NCI-H2081 (cell line): Measurements from ENCODE around the gene COL8A1.

ENCODE experiments used
- DNase-seq, 2 experiments: peaks; one replicate each; lab custom pipeline; 2025; lab: John Stamatoyannopoulos, UW

Gene COL8A1

DNA sequence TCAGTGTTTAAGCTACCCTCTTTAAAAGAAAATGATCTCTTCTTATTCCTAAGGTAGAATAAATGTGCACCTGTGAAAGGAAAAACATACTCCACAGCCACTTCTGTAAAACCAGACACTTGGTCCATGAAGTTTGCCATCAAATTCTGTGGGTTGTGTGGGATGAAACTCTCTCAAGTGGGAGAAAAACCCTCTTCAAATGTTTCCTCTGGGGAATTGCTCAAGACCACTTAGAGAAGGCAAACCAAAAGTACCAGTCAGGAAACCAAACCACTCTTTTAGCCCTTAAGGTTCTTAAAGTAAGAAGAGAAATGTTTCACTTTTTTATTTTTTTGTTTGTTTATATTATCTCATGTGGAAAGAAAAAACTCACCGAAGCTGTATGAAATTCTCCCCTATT is 1.2 kb downstream of the COL8A1 start:
- DNase-seq: no peak

DNA sequence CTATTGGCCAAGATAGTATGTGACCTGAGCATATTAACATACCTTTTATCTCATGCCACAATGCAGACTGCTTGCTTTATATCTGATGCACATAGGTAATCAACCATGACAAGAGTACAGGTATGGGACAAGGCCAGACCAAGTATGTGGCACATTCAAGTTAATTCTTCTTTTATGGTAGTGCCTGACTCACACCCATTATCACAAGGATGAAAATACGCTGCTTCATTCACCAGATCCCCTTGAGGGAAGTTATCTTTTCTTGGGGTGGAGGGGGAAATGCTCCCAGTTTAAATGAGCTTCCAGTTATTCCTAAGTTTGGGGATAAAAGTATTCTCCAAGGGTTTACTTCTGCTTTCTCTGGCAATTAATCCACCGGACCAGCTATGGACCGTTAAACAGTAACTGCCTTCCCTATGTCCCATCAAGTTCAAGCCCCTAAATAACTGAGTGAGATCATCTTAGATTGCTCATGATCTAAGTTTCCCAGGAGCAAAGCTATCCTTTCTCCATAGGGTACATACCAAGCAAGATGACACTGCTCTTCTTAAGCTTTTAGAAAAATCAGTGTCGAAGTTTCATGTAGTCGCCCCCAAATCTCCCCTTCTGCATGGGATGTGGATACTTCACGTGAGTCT is 1.9 kb downstream of the COL8A1 start:
- DNase-seq: no peak

DNA sequence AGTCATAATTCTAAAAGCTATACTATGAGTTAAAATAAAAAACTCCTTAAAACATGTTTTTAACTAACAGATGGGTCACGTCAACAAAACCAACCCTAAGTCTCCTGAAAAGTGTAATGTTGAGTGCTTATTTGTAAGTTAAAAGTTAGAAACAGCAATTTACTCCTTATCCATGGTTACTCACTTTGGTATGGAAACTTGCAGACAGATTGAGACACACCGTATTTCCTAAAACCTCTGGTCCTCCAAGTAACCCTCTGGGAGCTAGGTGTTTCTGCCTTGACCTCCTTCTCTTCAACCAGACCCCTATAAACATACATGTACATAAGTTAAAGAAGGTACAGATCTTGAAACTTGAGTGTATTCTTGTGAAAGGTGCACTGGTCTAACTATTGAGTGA is 3.1 kb downstream of the COL8A1 start:
- no peak for DNase-seq

DNA sequence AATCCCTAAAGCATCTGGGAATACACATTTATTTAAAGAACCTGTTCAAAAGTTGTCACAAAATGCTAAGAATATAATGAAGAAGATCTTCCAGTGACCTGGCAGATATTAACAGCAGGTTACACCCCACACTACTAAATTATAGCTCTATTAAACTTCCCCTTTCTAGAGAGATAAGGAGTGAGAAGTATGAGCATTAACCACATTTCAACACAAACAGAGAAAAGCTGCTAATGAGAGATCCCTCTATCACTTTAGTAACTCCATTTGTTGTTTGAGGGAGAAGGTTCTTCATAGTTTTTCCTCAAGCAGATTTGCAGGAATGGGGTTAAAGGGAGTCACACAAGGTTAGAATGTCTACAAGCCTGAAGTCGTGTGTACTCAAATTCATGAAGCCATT is 3.6 kb downstream of the COL8A1 start:
- DNase-seq: no peak

DNA sequence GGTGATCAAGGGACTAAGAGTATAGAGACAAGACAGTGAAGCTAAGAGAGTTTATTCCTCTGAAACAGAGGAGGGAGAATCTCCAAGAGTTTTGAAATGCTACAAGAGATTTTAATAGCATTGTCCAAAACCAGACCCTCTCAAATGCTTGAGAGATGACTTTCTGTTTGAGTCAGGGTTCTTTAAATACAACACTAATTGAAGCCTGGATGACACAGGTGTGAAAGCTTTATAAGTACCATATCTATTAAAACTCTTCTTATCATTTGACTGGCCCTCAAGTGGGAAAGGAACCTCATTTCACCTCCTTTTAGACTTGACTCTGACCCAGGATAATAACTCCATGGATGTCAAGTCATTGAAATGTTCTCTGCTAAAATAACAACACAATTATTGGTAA is 5.6 kb downstream of the COL8A1 start:
- DNase-seq: no peak

DNA sequence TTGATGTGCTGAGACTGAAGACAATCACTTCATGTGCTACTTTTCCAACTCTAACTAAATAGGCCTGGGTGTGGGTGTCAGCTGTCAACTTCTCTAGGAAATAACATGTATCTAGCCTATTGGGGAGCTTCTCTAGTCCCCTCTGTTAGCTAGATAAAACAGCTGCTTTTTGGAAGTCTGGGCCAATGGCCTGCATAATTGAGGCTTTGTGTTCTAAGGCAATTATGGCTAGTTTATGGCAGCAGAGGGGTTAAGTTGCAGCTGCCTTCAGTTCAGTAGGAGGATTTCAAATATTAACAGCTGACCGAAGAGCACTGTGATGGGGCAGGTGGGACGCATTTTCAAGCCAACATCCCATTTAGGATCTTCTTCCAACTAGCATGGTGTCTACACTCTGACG is 6.4 kb downstream of the COL8A1 start:
- DNase-seq: no peak

DNA sequence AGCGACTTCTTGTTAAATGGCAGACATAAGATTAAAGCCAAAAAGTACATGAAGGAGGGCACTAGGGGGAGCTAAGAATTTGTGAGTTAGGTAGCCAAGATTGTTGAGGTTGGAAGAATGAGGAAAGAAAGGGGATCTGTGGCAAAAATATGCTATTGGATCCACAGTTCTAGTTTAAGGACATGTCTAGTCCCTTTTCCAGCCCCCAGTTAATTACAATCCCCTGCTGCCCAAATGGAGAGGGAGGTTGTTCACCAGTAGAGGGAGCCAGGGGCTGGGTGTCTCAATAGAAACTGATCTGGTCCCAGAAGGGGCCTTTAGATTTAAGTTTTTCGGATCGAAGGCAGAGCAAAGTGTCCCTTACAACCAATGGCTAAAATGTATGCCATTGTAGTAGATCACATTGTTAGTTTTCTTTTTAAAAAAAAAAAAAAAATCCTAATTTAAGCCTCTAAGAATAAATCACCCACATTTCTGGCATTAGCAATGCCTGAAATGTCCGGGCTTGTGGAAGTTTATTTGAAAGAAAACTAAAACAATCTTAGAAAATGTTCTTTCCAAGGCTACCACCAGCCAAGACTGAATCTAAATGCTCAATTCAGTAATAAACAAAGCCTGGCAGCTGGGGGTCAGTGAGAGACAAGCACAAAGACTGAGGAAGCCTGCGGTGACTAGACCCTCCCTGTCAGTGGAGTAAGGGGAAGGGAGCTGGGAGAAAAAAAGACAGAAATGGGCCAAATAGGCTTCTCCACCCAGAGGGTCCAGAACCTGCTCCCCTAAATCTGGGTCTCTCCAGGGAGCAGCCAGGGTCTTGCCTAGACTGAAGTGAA is 7.1 kb downstream of the COL8A1 start:
- peak in 1 of 2 experiments; percentile 4 for DNase-seq

DNA sequence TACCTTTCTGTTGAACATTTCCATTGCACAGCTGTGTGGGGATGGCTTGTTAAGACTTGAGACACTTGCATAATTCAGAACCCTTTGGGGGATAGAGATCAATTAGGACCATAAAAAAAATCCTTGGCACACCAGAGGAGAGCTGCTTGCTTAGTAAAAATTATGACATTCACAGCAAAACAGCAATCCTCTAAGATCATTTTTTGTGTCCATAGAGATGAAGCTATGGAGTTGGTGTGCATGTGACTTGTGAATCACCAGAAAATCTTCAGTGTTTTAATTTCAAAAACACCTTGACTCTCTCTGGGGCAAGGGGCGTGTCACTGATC is 7.7 kb downstream of the COL8A1 start:
- no peak for DNase-seq

DNA sequence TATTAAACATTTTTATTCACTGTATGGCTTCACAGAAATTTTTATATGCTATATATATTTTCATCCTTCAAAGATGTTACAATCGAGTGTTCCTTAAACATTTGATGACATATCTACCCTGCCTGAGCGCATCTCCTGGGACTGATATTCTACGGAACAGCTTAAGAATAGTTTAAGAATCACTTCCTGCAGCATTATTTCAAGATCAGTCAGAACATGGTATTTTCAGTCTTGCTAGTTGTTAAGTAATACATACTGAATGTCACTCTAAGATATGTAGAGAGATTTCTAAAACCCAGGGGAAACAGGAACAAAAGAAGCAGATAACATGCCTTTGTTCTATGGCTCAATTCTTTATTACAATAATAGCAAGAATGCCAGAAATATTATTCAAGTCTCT is 8.7 kb downstream of the COL8A1 start:
- no peak for DNase-seq

DNA sequence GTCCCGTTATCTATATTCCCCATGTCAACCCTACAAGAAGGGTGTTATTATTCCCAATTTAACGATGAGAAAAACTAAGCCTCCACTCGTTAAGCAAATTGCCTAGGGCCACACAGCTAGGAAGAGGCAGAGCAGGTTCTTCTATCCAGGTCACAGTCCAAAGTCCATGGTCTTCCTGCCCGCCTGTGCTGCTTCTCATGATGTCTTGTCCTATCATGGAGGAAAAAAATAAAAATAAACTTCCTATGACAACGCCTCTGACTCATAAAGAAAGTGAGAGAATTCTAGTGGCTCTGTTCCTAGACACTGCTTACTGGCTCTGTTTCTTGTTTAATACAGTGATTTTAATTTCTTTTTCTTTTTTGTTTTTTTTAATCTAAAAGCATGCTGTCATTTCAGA is 9.7 kb downstream of the COL8A1 start:
- no peak for DNase-seq

DNA sequence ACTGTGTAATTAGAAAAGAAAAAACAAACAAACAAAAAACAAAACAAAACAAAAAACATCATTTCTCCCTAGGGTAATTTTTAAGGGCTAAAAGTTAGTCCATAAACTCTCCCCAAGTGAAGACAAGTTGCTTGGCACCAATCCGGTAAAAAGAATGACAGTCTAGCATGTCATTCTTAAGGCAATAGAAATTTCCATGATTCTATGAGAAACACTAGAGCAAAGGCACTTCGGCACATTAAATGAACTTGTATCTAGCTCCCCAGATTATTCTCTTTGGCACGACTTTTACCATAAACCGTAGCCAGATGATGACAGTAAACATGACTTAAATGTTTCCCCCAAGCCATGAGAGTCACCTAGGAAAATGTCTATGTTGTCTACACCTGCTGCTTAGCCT is 10.1 kb downstream of the COL8A1 start:
- no peak for DNase-seq

DNA sequence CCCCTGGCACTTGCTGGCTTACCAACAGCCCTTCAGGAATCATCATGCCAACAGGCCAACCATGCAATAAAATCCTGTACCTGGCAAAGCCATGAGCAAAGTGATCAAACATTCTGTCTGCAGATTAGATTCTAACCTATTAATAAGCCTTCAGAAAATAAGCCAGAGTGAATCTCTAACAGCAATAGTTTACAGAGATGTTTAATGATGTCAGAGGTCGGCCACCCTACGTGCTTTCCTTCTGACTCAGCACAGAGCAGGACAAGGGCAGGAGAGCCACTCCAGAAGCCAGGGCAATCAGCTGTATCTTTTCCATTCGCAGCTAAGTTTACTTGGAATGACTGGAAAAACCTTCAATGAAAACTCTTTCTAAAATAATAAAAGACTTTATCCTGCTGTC is 13.1 kb downstream of the COL8A1 start:
- DNase-seq: no peak

DNA sequence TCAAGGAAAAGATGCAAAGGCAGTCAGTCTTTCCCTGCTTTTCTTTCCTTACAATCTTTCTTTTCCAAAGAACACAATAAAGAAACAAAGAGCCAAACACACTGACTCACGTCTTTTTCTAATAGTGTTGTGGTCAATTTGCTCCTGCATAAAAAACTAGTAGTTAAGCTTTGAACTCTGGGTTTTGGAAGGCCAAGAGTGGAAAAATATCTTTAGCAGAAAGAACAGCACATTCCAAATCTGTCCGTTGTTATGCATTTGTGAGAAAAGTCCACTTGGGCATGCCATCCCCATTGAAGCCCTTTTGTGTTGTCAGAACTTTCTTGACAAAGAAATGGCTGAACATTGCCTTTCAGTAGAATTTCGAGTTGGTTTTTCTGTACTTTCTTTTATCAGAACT is 18.2 kb downstream of the COL8A1 start:
- no peak for DNase-seq

DNA sequence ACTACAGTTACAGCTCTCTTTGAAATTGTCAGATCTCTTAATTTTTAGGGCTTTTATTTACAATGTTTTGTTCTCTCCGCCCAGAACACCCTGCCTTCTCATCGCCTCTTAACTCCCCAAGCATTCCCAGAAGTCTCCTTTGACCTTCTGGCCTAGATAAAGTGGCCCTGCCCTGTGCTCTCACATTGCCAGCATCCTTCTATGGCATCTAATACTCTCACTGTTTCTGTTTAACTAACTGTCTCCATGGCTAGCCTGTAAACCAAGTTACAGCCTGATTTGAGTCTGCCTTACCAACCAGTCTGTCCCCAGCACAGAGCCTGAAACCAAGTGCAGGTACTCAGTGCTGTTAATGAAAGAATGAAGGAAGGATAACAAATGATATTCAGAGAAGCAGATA is 19.9 kb downstream of the COL8A1 start:
- DNase-seq: no peak

DNA sequence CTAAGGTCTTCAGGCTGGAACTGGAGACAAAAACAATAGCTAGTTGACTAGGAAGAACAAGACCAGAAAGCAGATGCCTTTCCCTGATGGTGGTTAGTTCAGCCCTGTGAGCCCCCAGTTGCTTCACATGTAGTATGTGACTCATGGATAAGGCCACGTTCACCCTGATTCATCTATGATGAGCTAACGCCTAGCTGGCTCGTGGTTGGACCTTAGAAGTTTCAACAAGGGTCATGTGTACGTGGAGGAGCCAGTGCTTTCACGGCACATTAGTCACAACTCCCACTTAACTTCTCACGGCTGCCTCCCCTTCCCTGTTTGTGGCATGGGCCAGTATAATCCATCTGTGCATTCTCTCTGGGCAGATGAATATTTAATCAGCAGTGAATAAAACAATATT is 20.6 kb downstream of the COL8A1 start:
- no peak for DNase-seq

DNA sequence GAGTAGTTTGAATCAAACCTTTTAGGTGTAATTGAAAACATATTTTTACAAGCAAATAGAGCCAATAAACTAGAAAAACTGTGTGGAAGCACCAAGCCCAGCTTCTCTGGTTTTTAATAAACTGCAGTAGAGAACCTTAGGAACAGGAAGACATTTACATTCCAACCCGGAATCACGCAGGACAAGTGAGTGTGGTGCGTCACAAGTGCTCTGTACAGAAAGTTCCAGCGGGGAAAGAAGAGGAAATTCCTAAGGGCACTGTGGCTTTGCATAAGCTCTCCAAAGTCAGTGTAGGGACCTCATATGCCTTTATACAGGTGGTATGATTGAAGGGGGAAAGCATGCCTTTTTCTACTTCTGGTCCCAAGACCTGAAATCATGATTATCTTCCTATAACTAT is 21.6 kb downstream of the COL8A1 start:
- no peak for DNase-seq

DNA sequence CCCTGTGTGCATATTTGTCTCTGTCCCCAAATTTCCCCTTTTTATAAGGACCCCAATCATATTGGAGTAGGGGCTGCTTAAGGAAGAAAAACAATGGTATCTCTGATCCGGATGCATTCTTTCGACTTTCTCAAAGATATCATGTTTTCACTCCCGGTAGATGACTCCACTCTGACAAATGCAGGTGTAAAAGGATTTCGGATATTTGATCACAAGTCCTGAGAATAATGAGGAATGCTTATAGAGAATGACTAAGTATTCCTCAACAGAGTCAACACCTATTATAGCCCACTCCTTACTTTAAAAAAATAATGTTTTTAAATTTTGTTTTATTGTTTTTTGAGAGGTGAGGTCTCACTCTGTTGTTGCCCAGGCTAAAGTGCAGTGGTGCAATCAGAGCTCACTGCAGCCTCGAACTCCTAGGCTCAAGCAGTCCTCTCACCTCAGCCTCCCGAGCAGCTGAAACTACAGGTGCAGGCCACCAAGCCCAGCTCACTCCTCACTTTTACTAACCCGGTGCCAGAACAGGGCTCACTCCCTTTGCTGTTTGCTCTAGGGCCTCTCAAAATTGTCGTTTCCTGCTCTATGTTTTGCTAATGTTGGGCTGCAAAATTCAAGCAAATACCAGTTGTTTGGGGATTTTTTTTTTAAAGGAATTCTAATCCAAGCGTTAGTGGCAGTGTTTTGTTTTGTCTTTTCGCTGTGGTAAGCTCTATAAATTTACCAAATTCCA is 24.6 kb downstream of the COL8A1 start:
- DNase-seq: no peak

DNA sequence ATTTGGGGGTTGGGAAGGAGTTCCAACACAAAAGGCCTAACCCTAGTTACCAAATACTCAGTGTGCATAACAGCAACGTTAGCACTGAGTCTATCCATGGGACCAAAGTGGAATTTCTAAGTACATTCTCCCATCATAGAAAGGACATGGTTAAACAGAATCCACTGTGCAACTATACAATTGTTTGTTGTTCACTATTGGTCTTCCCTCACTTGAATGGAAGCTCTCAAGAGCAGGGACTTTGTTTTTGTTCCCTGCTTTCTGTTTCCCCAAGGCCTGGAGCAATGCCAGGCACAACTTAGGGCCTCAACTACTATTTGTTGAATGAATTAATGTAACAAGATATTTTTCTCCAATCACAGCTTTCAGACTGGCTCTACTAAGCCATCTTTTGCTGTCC is 25.6 kb downstream of the COL8A1 start:
- no peak for DNase-seq

DNA sequence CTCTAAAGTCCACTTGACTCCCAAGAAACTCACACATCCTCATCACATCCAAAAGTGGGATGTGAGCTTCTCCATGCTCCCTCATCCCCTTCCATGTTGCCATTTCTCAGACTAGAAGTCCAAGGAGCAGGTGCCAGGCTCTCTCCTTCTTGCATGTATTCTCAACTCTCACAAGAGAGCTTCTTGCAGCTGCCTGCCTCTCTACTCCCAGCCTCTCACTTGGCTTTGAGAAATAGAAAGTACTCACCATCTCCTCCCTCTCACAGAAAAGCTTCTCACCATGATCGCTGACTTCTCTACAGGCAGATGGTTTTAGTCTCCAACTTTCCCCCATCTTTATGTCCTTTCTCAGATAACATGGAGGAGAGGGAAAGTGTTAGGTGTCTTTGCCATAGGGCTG is 26.6 kb downstream of the COL8A1 start:
- no peak for DNase-seq

DNA sequence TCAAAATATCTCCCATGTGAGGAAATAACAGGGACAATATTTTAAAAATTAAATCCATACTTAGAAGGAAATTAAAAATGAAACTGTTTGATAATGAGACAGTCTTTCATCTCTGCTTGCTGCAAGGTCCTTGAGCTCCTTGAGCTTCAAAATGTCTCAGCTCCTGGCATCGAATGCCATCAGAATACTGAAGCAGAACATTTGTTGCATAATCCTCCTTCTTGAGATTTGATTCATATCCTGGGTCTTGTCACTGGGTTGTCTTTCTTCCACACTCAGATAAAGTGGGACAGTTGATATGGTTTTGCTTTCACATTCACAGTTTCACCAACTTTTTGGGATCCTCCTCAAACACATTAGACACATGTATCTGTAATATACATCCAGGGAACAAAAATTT is 27.8 kb downstream of the COL8A1 start:
- DNase-seq: no peak

DNA sequence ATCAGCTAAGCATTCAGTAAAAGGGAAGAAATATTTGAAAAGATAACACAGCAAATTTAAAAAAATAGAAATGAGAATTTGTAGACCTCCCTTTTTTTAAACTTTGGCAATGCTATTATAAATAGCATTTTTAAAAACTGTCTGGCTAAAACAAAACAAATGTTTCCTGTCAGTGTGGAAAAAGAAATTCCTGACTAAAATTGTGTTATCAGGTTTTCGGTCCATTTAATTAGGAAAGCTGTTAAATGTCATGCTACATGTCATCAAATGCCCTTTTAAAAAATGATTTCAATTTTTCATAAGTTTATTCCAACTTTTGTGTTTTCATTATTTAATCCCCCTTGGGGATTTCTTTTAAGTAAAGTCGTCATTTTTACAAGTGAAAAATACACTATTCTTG is 29.6 kb downstream of the COL8A1 start:
- DNase-seq: no peak

DNA sequence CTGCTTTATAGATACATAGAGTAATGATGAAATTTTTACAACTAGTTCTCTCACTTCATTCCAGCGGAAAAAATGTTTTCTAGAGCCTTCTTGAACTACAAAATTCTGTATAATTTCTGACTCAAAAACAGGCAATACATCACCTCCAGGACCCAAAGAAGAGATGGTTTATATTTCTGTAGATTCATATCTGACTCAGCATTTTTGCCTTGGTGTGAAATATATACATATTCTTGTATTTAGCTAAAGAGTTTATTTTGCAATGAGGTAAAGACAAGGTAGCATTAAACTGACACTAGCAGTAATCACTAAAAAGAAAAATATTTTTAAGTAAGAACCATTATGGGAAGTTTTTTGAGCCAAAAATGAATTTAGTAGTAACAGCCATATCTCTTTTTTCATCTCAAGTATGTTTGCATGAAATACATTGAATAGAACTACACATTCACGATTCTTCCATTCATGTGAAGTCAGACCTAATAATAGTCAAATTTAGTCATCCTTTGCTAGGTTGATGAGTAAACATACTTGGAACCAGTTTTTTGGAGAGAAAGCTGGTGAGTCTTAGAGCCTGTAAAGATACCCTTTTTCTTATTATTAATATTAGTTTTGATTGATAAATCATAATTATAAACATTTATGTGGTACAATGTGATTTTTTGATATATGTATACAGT is 31.6 kb downstream of the COL8A1 start:
- DNase-seq: no peak

DNA sequence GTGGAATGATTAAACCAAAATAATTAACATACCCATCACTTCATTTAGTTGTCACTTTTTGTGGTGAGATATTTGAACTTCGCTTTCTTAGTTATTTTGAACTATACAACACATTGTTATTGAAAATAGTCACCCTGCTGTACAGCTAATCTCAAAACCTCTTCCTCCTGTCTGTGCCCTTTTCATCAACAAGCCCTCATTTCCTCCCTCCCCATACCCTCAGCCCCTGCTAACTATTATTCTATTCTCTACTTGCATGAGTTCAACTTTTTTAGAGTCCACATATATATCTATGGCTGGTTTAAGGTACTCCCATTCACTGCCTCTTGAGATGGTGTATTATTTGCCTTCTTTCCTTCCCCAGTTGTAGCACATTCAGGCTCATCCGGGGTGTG is 32.2 kb downstream of the COL8A1 start:
- no peak for DNase-seq
